Effector memory CD4-positive, alpha-beta T cell (primary cell): ENCODE data around the gene OR56B1.
"Not testable (repeated sequence)": the region's sequence is repeated elsewhere in the genome, so short reads cannot be mapped to it uniquely, and the experiment has no call there.

Experiments used
- DNase-seq, 3 donors: peaks; one replicate each; pipeline ENCODE4 v3.0.0-alpha.2; 2020
- H3K27ac ChIP-seq: 2 replicates; pipeline ENCODE4 v1.7.0; 2013; ENCODE audit warnings: mild to moderate bottlenecking, low read length, moderate library complexity; ENCODE audit not compliant: insufficient read depth, poor library complexity, severe bottlenecking
- H3K27me3 ChIP-seq: replicated peaks from 2 replicates; pipeline ENCODE4 v1.7.0; 2013; ENCODE audit warnings: mild to moderate bottlenecking, low read length; ENCODE audit not compliant: insufficient read depth, control insufficient read depth, poor library complexity, severe bottlenecking
- H3K36me3 ChIP-seq: 2 replicates; pipeline ENCODE4 v1.7.0; 2013; ENCODE audit warnings: mild to moderate bottlenecking, low read length, moderate library complexity; ENCODE audit not compliant: control insufficient read depth, insufficient read depth
- H3K4me1 ChIP-seq: 2 replicates; pipeline ENCODE4 v1.7.0; 2013; ENCODE audit warnings: low read length, mild to moderate bottlenecking; ENCODE audit not compliant: control insufficient read depth, insufficient read depth, poor library complexity, severe bottlenecking
- H3K4me3 ChIP-seq: 2 replicates; pipeline ENCODE4 v1.7.0; 2013; ENCODE audit warnings: low read length, low read depth, mild to moderate bottlenecking; ENCODE audit not compliant: insufficient read depth, poor library complexity, severe bottlenecking
- H3K9me3 ChIP-seq: 2 replicates; pipeline ENCODE4 v1.7.0; 2013; ENCODE audit warnings: mild to moderate bottlenecking, low read length, moderate library complexity; ENCODE audit not compliant: control insufficient read depth
- total RNA-seq, 3 donors: gene quantifications; one replicate each; lab custom pipeline; 2026; lab: John Stamatoyannopoulos, UW

OR56B1 gene
- 0 reads per million in 3 donors for total RNA-seq

DNA sequence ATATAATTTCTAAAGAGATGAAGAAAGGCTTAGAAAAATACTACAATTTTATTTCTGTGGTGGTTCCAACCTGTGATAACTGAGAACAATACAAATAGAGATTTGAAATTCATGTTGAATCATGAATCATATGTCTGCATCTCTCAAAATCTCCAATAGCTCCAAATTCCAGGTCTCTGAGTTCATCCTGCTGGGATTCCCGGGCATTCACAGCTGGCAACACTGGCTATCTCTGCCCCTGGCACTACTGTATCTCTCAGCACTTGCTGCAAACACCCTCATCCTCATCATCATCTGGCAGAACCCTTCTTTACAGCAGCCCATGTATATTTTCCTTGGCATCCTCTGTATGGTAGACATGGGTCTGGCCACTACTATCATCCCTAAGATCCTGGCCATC is at the start of gene OR56B1:
TSS of gene OR56B1 (plus strand) at position 53 of the 400 bp plus-strand sequence. CDS start at position 122, 69 bp downstream.
- H3K4me1 ChIP-seq, result no peaks in the 10 kb centered on the region
- H3K27ac ChIP-seq, result no peak within 1 kb of the TSS
- H3K36me3 ChIP-seq, result no peaks in the 10 kb centered on the region
- no peak within 1 kb of the TSS for H3K4me3 ChIP-seq
- no peaks in the 10 kb centered on the region for H3K9me3 ChIP-seq
- DNase-seq, result no peak
- H3K27me3 ChIP-seq, result no peaks in the 10 kb centered on the region

- H3K27ac ChIP-seq, result peak overlapping the region; percentile 72
- H3K36me3 ChIP-seq, result no peaks in the 10 kb centered on the region
- H3K4me3 ChIP-seq, result no peak overlapping the region
- DNase-seq, result no peak
- no peaks in the 10 kb centered on the region for H3K9me3 ChIP-seq
- H3K27me3 ChIP-seq, result no peaks in the 10 kb centered on the region
- H3K4me1 ChIP-seq, result peaks cover 12% of the 10 kb centered on the region
Observed at GRCh38 chr11:5688482-5688881, 47.8 kb upstream of the OR56B1 start.

- peak within 1 kb of the TSS; percentile 72 for H3K27ac ChIP-seq
- peak within 1 kb of the TSS; percentile 59 for H3K4me3 ChIP-seq
- no peaks in the 10 kb centered on the region for H3K36me3 ChIP-seq
- H3K9me3 ChIP-seq, result no peaks in the 10 kb centered on the region
- peaks cover 18% of the 10 kb centered on the region for H3K4me1 ChIP-seq
- DNase-seq, result peak in 2 of 3 donors; percentile 18 to 36
- H3K27me3 ChIP-seq, result no peaks in the 10 kb centered on the region
Observed at GRCh38 chr11:5689551-5689983, 46.7 kb upstream of the OR56B1 start, which contains the start of gene TRIM22. Gene TRIM22, plus strand, starts transcription at chr11:5689790. Its CDS starts 6,443 bp downstream, at chr11:5696233.

GRCh38 chr11:5690216-5690615 is 46.0 kb upstream of the OR56B1 start:
- DNase-seq, result no peak
- H3K9me3 ChIP-seq, result no peaks in the 10 kb centered on the region
- H3K27me3 ChIP-seq, result no peaks in the 10 kb centered on the region
- H3K4me1 ChIP-seq, result peaks cover 22% of the 10 kb centered on the region
- H3K27ac ChIP-seq, result peak overlapping the region; percentile 72
- H3K36me3 ChIP-seq, result peaks cover 5% of the 10 kb centered on the region
- peak overlapping the region; percentile 59 for H3K4me3 ChIP-seq

DNA sequence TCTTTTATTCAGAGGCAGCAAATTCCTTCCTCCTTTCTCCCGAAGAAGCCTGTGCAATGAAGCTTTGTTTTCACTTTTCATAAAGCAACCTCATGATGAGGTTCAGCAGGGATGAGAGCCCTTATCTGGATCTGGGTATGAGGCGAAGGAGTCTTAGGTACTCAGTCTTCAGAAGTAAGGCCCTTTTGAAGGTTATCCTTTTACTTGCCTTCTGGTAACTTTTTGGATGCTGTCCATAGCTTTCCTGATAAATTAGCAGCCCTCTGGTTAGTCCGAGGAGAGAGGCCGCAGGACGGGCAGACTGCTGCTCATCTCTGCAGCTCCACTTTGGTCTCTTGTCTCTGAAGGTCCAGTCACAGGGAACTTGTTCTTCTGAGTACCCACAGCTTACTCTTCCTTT is 45.5 kb upstream of the OR56B1 start:
- no peaks in the 10 kb centered on the region for H3K27me3 ChIP-seq
- H3K27ac ChIP-seq, result peak overlapping the region; percentile 72
- H3K4me1 ChIP-seq, result peaks cover 26% of the 10 kb centered on the region
- H3K4me3 ChIP-seq, result peak overlapping the region; percentile 59
- no peaks in the 10 kb centered on the region for H3K9me3 ChIP-seq
- no peak for DNase-seq
- peaks cover 8% of the 10 kb centered on the region for H3K36me3 ChIP-seq

GRCh38 chr11:5691238-5691963 is 44.8 kb upstream of the OR56B1 start:
- not testable (repeated sequence) for DNase-seq, H3K27me3 ChIP-seq, H3K9me3 ChIP-seq
- peaks cover 14% of the 10 kb centered on the region for H3K36me3 ChIP-seq
- peaks cover 26% of the 10 kb centered on the region for H3K4me1 ChIP-seq
- peak overlapping the region; percentile 59 for H3K4me3 ChIP-seq
- H3K27ac ChIP-seq, result peak overlapping the region; percentile 72

DNA sequence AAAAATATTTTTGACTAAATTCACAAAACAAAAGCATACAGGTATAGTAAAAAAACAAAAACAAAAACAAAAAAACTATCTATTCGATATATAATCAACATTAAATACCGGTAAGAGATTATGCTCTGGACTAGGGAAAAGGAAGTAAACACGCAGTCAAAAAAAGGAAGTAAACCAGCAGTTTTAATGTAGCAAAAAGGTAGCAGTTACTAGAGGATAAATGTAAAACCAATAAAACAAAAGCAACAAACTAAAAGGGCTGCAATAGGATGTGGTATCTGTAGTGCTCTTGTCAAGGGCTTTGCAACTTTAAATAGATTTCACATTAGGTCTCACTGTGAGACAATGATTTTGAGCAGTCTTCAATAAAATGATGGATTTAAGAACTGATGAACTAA is 44.3 kb upstream of the OR56B1 start:
- peaks cover 26% of the 10 kb centered on the region for H3K4me1 ChIP-seq
- H3K27me3 ChIP-seq, result no peaks in the 10 kb centered on the region
- no peaks in the 10 kb centered on the region for H3K9me3 ChIP-seq
- no peak for DNase-seq
- H3K27ac ChIP-seq, result peak overlapping the region; percentile 72
- peaks cover 20% of the 10 kb centered on the region for H3K36me3 ChIP-seq
- H3K4me3 ChIP-seq, result peak overlapping the region; percentile 59

DNA sequence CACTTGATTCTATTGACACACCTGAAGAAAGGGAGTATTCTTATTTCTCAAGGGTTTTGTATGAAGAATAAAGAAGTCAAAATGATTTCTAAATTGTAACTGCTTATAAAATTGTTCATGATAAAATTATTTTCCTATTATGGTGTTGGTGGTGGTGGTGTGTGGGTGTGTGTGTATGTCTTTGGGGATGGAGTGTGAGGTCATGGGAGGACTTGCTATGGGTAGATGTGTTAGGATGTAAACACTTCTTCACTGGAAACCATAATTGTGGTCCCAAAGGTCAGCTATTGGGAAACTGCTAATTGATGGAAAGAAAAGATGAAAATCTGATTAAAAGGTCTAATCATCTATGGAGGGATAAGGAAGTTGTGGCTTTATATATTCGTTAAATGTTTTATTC is 41.6 kb upstream of the OR56B1 start:
- peaks cover 38% of the 10 kb centered on the region for H3K36me3 ChIP-seq
- H3K4me3 ChIP-seq, result no peak overlapping the region
- no peak for DNase-seq
- no peaks in the 10 kb centered on the region for H3K9me3 ChIP-seq
- no peak overlapping the region for H3K27ac ChIP-seq
- H3K4me1 ChIP-seq, result peaks cover 17% of the 10 kb centered on the region
- no peaks in the 10 kb centered on the region for H3K27me3 ChIP-seq

GRCh38 chr11:5695580-5695979 is 40.7 kb upstream of the OR56B1 start:
- Histone ChIP-seq H3K27me3 (no peaks in the 10 kb centered on the region), H3K36me3 (peaks cover 38% of the 10 kb centered on the region), H3K27ac (no peak overlapping the region), H3K4me1 (peaks cover 17% of the 10 kb centered on the region), H3K4me3 (no peak overlapping the region), H3K9me3 (no peaks in the 10 kb centered on the region)
- DNase-seq, result no peak

DNA sequence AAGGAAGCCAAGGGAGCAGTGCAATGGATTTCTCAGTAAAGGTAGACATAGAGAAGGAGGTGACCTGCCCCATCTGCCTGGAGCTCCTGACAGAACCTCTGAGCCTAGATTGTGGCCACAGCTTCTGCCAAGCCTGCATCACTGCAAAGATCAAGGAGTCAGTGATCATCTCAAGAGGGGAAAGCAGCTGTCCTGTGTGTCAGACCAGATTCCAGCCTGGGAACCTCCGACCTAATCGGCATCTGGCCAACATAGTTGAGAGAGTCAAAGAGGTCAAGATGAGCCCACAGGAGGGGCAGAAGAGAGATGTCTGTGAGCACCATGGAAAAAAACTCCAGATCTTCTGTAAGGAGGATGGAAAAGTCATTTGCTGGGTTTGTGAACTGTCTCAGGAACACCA is 40.0 kb upstream of the OR56B1 start:
- Histone ChIP-seq H3K27ac (no peak overlapping the region), H3K4me3 (no peak overlapping the region), H3K9me3 (no peaks in the 10 kb centered on the region), H3K36me3 (peaks cover 41% of the 10 kb centered on the region), H3K27me3 (no peaks in the 10 kb centered on the region), H3K4me1 (peaks cover 17% of the 10 kb centered on the region)
- no peak for DNase-seq
